Activated CD8-positive, alpha-beta memory T cell treated with anti-CD3 and anti-CD28 coated beads, Interleukin-2, amount 50 U/mL, for 24 hours (primary cell): ENCODE results near the gene TMEM14B.
A peak's percentile ranks its signal among the peaks of the same experiment; 100 is the strongest.
"Not testable (repeated sequence)": the region's sequence is repeated elsewhere in the genome, so short reads cannot be mapped to it uniquely, and the experiment has no call there.

ENCODE experiments used
- DNase-seq: peaks from one replicate; pipeline ENCODE4 v3.0.0-alpha.2; 2020; ENCODE audit errors: extremely low read depth

Gene TMEM14B

DNA sequence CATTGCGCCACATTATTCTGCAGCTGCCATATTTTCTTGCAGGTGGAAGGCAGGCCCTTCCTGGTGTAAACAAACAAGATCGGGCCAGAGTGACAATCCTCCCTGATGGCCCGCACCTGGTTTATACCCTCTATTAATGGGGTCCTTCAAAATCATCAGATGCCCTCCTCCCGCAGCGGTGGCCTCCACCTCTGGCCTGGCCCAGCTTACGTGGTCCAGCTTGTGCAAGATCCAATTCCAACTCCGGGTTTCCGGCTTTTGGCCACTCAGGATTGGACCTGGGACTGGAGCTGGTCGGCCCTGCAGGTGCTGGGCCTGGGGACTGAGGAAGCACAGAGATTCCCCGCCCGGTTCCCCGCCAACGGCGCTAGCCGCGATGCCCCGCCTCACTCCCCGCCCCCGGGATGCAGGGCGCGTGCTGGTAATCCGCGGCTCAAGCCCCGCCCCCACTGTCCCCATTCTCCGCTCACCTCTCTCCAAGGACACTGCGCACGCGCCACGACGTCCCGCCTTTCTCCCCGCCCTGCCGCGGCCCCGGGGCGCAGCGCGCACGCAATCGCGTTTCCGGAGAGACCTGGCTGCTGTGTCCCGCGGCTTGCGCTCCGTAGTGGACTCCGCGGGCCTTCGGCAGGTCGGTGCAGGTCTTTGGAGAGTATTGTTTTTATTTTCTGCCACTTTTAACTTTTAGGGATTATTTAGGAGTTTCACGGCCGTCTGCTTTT lies at the start of gene TMEM14B:
TMEM14B (plus strand) TSS at position 555 of the 722 bp plus-strand sequence. CDS start 1,441 bp downstream, outside the sequence.
- peak; percentile 99 for DNase-seq

GRCh38 chr6:10713962-10714361 lies 33.6 kb upstream of the TMEM14B start:
- DNase-seq = no peak

- DNase-seq = no peak
These were observed 28.2 kb upstream of the TMEM14B start for GRCh38 chr6:10719296-10719963.

DNA sequence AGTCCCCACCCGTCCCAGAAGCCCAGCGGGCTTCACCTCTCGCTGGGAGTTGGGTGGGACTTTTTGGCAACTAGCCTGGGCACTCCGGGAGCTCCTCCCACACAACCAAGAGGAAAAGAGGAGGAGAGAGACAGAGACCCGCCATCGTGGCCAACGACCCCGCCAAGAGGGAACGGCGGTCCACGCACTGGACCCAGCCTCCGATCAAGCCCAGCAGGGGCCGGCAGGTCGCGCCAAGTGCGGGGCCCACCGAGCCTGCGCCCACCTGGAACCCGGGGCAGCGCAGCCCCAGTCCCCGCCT lies 27.7 kb upstream of the TMEM14B start:
- DNase-seq = no peak

GRCh38 chr6:10720265-10720959 lies 27.2 kb upstream of the TMEM14B start:
- DNase-seq = no peak

- not testable (repeated sequence) for DNase-seq
These were observed 26.4 kb upstream of the TMEM14B start for GRCh38 chr6:10720960-10721849.

- no peak for DNase-seq
These were observed 25.6 kb upstream of the TMEM14B start for GRCh38 chr6:10721850-10722569.

DNA sequence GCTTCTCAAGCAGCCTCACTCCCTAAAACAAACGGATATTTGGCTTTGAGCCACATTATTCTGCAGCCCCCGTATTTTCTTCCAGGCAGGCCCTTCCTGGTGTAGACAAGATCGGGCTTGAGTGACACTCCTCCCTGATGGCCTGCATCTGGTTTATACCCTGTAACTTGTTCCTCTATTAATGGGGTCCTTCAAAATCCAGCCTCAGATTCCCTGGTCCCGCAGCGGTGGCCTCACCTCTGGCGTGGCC lies 25.1 kb upstream of the TMEM14B start:
- DNase-seq = no peak

DNA sequence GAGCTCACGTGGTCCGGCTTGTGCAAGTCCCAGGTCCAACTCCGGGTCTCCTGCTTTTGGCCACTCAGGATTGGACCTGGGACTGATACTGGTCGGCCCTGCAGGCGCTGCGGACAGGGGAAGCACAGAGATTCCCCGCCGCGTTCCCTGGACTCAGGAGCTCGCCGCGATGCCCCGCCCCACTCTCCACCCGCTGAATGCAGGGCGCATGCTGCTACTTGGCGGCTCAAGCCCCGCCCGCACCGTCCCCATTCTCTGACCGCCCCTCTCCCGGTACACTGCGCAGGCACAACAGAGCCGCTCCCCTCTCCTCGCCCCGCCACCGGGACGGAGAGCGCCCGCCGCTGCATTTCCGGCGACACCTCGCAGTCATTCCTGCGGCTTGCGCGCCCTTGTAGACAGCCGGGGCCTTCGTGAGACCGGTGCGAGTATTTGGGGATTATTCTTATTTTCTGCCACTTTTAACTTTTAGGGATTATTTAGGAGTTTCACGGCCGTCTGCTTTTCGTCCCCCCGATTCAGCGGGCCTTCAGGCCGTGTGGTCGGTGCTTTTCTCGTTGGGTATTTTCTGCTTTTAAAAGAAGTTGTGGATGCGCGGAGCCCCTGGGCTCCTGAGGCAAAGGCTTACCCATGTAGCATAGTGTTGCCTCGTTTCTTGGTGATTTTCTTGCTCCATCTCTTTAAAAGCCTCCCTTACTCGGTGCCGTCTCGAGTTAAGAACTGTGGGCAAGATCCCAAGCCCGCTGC lies 24.6 kb upstream of the TMEM14B start, which contains the start of gene TMEM14C:
TMEM14C (plus strand) TSS at position 251 of the 747 bp plus-strand sequence. CDS start 1,544 bp downstream, outside the sequence.
- DNase-seq = peak; percentile 74

DNA sequence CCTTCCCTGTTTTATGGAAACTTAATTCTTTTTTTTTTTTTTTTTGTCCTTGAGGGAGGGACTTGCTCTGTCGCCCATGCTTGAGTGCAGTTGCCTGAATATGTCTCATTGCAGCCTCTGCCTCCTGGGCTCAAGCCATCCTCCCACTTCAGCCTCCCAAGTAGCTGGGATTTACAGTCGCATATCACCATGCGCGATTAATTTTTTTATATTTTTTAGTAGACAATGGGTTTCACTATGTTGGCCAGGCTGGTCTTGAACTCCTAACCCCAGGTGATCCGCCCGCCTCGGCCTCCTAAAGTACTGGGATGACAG lies 24.1 kb upstream of the TMEM14B start:
- no peak for DNase-seq

GRCh38 chr6:10725044-10725443 lies 22.6 kb upstream of the TMEM14B start:
- DNase-seq = no peak

- DNase-seq = no peak
These were observed 21.9 kb upstream of the TMEM14B start for GRCh38 chr6:10725716-10726115.

- no peak for DNase-seq
These were observed 17.4 kb upstream of the TMEM14B start for GRCh38 chr6:10730254-10730653.

GRCh38 chr6:10733151-10733715 lies 14.4 kb upstream of the TMEM14B start:
- DNase-seq = no peak

GRCh38 chr6:10733863-10734262 lies 13.7 kb upstream of the TMEM14B start:
- no peak for DNase-seq

DNA sequence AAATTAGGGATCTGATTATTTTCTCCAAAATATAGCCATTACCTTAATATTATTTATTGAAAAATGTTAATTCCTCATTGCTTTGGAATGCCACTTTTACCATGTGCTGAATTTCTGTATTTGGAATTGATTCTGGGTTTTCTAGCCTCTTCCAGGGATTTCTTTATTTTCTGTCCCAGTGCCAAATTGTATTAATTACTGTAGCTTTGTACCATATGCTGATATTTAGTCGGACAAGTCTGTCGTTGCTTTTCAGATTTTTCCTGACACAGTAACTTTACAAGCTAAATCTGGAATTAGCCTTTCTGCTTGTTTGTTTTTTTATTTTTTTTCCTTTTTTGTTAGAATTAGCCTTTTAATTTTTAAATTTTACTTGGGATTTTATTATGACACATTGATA lies 10.9 kb upstream of the TMEM14B start:
- no peak for DNase-seq

GRCh38 chr6:10740061-10740460 lies 7.5 kb upstream of the TMEM14B start:
- DNase-seq = no peak

DNA sequence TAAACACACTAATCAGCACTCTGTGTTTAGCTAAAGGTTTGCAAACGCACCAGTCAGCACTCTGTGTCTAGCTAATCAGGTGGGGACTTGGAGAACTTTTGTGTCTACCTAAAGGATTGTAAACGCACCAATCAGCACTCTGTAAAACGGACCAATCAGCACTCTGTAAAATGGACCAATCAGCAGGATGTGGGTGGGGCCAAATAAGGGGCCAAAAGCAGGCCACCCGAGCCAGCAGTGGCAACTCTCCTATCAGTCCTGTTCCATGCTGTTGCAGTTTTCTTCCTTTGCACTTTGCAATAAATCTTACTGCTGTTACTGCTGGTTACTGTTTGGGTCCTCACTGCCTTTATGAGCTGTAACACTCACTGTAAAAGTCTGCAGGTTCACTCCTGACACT lies 6.0 kb upstream of the TMEM14B start:
- not testable (repeated sequence) for DNase-seq

DNA sequence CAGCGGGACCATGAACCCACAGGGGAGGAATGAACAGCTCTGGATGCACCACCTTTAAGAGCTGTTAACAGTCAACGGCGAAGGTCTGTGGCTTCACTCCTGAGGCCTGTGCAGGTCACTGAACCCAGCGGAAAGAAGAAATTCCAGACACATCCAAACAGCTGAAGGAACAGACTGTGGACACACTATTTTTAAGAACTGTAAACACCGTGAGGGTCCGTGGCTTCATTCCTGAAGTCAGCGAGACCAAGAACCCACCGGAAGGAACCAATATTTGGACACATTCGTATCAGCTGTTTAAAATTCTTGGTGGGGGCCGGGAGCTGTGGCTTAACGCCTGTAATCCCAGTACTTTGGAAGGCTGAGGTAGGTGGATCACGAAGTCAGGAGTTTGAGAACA lies 5.4 kb upstream of the TMEM14B start:
- no peak for DNase-seq

GRCh38 chr6:10743515-10743914 lies 4.1 kb upstream of the TMEM14B start:
- no peak for DNase-seq

DNA sequence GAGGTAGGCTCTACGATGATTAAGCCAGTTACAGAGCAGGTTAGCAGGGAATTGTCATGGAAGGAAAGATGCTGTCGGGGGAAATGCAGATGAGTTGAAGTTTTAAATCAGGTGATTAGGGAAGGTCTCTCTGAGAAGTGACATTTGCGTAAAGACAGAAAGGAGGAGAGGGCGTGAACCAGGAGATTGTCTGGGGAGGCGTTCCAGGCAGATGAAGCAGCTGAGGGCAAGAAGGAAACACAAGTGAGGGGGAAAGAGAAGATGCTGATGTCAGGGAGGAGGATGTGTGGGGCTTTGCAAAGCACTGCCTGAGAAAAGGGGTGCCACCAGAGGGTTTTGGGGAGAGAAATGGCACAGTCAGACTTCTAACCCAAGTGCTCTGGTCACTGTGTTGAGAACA lies 2.5 kb upstream of the TMEM14B start:
- no peak for DNase-seq
